ENCODE data around the gene SLC16A5. TPM values are rescaled to one million over a fixed set of nuclear protein-coding genes. Genes with fewer than 3 reads are reported as not detected.

The SLC16A5 gene
- total RNA-seq, 4 donors from 2014 or later, result 59.1 to 93.3 (median 61.4) TPM

DNA sequence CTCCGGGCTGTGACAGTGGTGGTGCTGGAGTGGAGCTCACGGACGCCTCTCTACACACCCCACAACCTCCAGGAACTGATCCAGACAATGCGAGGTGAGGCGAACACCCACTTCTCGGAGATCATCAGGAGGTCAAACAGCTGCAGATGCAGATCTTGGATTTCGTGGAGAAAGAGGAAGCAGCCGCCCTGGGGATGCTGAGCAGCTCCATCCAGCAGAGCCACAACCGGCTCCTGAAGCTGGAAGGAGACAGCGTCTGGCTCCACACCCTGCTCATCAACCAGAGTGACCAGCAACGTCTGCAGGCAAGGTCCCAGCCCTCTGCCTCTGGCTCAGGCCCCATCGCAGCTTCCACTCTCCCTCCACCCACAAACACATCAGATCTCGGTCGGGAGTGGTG, 13.2 kb upstream of the SLC16A5 start:
- no peak for TF ChIP-seq POLR2AphosphoS5 (IDR thresholded peaks at IDR 0.05)
- no peak for TF ChIP-seq EP300 (IDR thresholded peaks at IDR 0.05)
- no peak for TF ChIP-seq POLR2A (IDR thresholded peaks at IDR 0.05)
- TF ChIP-seq, protein P1, sequence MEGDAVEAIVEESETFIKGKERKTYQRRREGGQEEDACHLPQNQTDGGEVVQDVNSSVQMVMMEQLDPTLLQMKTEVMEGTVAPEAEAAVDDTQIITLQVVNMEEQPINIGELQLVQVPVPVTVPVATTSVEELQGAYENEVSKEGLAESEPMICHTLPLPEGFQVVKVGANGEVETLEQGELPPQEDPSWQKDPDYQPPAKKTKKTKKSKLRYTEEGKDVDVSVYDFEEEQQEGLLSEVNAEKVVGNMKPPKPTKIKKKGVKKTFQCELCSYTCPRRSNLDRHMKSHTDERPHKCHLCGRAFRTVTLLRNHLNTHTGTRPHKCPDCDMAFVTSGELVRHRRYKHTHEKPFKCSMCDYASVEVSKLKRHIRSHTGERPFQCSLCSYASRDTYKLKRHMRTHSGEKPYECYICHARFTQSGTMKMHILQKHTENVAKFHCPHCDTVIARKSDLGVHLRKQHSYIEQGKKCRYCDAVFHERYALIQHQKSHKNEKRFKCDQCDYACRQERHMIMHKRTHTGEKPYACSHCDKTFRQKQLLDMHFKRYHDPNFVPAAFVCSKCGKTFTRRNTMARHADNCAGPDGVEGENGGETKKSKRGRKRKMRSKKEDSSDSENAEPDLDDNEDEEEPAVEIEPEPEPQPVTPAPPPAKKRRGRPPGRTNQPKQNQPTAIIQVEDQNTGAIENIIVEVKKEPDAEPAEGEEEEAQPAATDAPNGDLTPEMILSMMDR (IDR thresholded peaks at IDR 0.05), result no peak
- H3K4me1 ChIP-seq, result peaks cover 38% of the 10 kb centered on the region
- no peaks in the 10 kb centered on the region for H3K36me3 ChIP-seq
- no peaks in the 10 kb centered on the region for H3K27me3 ChIP-seq
- H3K27ac ChIP-seq, result no peak overlapping the region
- no peaks in the 10 kb centered on the region for H3K9me3 ChIP-seq
- H3K4me3 ChIP-seq, result no peak overlapping the region
- DNase-seq (ENCODE audit: low spot score in 2 of 2), result no peak
- WGBS, result 87% methylated on average over 6 of the region's 14 CpGs

DNA sequence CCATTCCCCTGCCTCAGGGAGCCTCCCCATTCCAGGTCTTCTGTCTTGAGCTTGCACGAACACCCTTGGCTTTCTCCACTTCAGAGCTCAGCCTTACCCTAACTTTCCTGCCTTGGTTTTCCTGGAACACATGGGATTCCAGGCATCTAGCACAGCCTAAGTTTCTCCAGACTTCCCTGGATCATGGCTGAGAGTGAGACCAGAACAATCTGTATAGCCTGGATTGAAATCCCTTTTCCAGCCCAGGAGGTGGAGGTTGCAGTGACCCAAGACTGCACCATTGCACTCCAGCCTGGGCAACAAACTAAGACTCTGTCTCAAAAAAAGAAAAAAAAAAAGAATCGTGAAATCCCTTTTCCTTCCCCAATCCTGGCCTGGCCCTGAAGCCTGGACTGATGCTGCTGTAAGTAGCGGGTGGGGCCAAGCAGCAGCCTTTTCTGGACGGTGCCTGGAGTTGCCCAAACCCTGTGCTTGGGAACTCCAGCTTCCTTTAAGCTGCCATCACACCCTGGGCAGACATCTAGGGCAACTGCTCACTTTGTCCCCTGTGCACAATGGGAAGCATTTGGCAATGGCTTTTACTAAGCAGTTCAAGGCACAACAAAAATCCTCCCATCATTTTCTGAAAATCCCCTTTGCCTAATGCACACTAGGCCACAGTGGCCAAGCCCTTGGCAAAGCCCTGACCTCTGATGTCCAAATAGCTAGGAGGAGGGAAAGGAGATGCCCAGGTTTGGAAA, 12.0 kb upstream of the SLC16A5 start:
- Histone ChIP-seq H3K36me3 (no peaks in the 10 kb centered on the region), H3K4me1 (peaks cover 43% of the 10 kb centered on the region), H3K9me3 (no peaks in the 10 kb centered on the region), H3K27me3 (no peaks in the 10 kb centered on the region), H3K4me3 (no peak overlapping the region), H3K27ac (no peak overlapping the region)
- no peak for TF ChIP-seq POLR2A (IDR thresholded peaks at IDR 0.05)
- TF ChIP-seq, protein P1 (IDR thresholded peaks at IDR 0.05), result no peak
- TF ChIP-seq POLR2AphosphoS5 (IDR thresholded peaks at IDR 0.05), result no peak
- no peak for TF ChIP-seq EP300 (IDR thresholded peaks at IDR 0.05)
- no peak for DNase-seq (ENCODE audit: low spot score in 2 of 2)
- WGBS, result 49% methylated on average over 4 of the region's 4 CpGs

DNA sequence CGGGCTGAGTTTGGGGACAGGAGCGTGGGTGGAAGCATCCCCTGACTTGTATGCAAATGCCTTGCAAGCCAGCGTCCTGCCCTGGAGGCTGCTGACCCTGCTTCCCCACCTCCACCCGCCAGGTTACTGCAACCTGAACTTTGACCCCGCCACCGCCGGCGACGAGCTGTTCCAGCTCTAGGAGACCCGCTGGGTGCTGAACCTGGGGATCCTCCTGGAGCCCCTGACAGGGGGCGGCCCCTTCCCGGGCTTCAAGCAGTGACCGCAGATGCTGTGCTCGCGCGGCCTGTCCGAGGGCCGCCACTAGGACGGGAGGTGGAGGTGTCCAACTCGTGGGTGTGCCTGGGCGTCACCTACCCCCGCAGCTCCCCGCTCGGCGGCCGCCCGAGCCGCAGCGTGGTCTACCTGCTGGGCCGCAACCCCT, 10.7 kb upstream of the SLC16A5 start:
- 90% methylated on average over 2 of the region's 30 CpGs for WGBS
- H3K9me3 ChIP-seq, result no peaks in the 10 kb centered on the region
- H3K4me1 ChIP-seq, result peaks cover 43% of the 10 kb centered on the region
- TF ChIP-seq, protein P1 (IDR thresholded peaks at IDR 0.05), result no peak
- TF ChIP-seq POLR2A (IDR thresholded peaks at IDR 0.05) (no peak), EP300 (IDR thresholded peaks at IDR 0.05) (no peak), POLR2AphosphoS5 (IDR thresholded peaks at IDR 0.05) (no peak)
- no peak for DNase-seq (ENCODE audit: low spot score in 2 of 2)
- no peaks in the 10 kb centered on the region for H3K36me3 ChIP-seq
- peak overlapping the region; percentile 47 for H3K4me3 ChIP-seq
- H3K27ac ChIP-seq, result no peak overlapping the region
- no peaks in the 10 kb centered on the region for H3K27me3 ChIP-seq

DNA sequence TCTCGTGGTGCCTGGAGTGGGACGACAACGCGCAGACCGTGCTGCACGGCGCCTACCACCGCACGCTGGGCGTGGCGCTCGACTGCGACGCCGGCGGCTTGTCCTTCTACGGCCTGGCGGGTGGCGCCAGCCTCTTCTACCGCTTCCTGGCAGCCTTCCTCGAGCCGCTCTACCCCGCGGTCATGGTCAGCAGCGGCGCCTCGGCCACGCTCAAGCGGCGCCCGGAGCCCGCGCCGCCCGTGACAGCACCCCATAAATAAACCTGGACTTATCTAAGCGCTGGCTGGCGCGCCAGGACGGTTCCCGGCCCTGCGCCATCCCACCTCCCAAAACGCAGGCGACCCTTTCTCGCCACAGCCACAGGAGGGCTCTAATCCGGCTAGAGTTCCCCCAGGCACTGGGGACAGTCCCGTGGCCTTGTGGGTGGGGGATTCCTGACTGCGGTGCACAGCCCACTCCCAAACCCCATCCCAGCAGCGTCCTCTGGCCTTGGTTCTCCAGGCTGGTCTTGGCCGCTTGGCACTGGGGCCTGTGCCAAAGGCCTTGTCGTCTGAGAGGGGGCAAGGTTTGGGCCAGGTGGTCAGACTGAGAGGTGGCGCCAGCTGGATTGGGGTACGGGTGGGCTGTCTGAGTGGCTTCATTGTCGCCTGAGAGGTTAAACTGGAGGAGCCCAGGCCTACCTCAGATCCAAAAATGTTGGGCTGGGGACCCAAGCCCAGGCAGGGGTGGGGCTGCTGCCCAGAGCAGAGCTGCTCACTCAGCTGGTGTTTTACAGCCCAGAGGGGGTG, 10.1 kb upstream of the SLC16A5 start:
- peak overlapping the region; percentile 47 for H3K4me3 ChIP-seq
- peak overlapping the region; percentile 42 for H3K27ac ChIP-seq
- H3K27me3 ChIP-seq, result no peaks in the 10 kb centered on the region
- no peaks in the 10 kb centered on the region for H3K9me3 ChIP-seq
- H3K36me3 ChIP-seq, result no peaks in the 10 kb centered on the region
- peaks cover 43% of the 10 kb centered on the region for H3K4me1 ChIP-seq
- DNase-seq (ENCODE audit: low spot score in 2 of 2), result no peak
- 51% methylated on average over 7 of the region's 53 CpGs for WGBS
- no peak for TF ChIP-seq EP300 (IDR thresholded peaks at IDR 0.05)
- TF ChIP-seq POLR2AphosphoS5 (IDR thresholded peaks at IDR 0.05), result no peak
- TF ChIP-seq, protein P1 (IDR thresholded peaks at IDR 0.05), result no peak
- TF ChIP-seq POLR2A (IDR thresholded peaks at IDR 0.05), result no peak
